ENCODE results near the gene CUEDC1.

GRCh38 chr17:57898487-57899311, 56.5 kb downstream of the CUEDC1 start:
- TF ChIP-seq MAX (IDR thresholded peaks at IDR 0.05) (no peak), CTCF (IDR thresholded peaks at IDR 0.05) (no peak), RAD21 (conservative IDR thresholded peaks at IDR 0.05 in 1 of 2, IDR thresholded peaks at IDR 0.05 in 1 of 2) (no peak), POLR2A (IDR thresholded peaks at IDR 0.05; ENCODE audit: low read length) (no peak), CHD2 (IDR thresholded peaks at IDR 0.05; ENCODE audit: low read length, partially characterized antibody) (no peak)
